HEK293 (cell line): ENCODE data around the gene USF1.

Experiments
- CTCF ChIP-seq: fragments of 450-650 bp; formaldehyde crosslinking; IDR thresholded peaks from 2 replicates; pipeline ENCODE4 v1.5.1; 2016; ENCODE audit warnings: missing biosample characterization, missing genetic modification characterization
- PRDM10 ChIP-seq: fragments of 450-650 bp; formaldehyde crosslinking; IDR thresholded peaks from 2 replicates; pipeline ENCODE4 v1.5.1; 2016; ENCODE audit warnings: missing biosample characterization, missing genetic modification characterization
- SP2 ChIP-seq: fragments of 450-650 bp; formaldehyde crosslinking; IDR thresholded peaks from 2 replicates; pipeline ENCODE4 v1.5.1; 2016; ENCODE audit warnings: missing biosample characterization, missing genetic modification characterization
- ZNF10 ChIP-seq: fragments of 450-650 bp; formaldehyde crosslinking; IDR thresholded peaks from 2 replicates; pipeline ENCODE4 v1.5.1; 2017; ENCODE audit warnings: missing biosample characterization, missing genetic modification characterization
- ZNF114 ChIP-seq: fragments of 450-650 bp; formaldehyde crosslinking; IDR thresholded peaks from 2 replicates; pipeline ENCODE4 v1.5.0; 2017; ENCODE audit warnings: missing biosample characterization, missing genetic modification characterization
- ZNF16 ChIP-seq: fragments of 450-650 bp; formaldehyde crosslinking; IDR thresholded peaks from 2 replicates; pipeline ENCODE4 v1.5.1; 2016; ENCODE audit warnings: low read depth, missing biosample characterization, missing genetic modification characterization
- ZNF362 ChIP-seq: fragments of 450-650 bp; formaldehyde crosslinking; IDR thresholded peaks from 2 replicates; pipeline ENCODE4 v1.5.1; 2016; ENCODE audit warnings: missing biosample characterization, missing genetic modification characterization
- ZNF398 ChIP-seq: fragments of 450-650 bp; formaldehyde crosslinking; IDR thresholded peaks from 2 replicates; pipeline ENCODE4 v1.5.1; 2017; ENCODE audit warnings: missing biosample characterization, missing genetic modification characterization
- ZNF518A ChIP-seq: fragments of 450-650 bp; formaldehyde crosslinking; conservative IDR thresholded peaks from 2 replicates; pipeline ENCODE4 v1.5.1; 2016; ENCODE audit warnings: low read depth, missing biosample characterization, missing genetic modification characterization
- ZNF639 ChIP-seq: fragments of 450-650 bp; formaldehyde crosslinking; IDR thresholded peaks from 2 replicates; pipeline ENCODE4 v1.5.1; 2016; ENCODE audit warnings: missing biosample characterization, missing genetic modification characterization
- ZNF692 ChIP-seq: fragments of 450-650 bp; formaldehyde crosslinking; IDR thresholded peaks from 2 replicates; pipeline ENCODE4 v1.5.1; 2016; ENCODE audit warnings: missing biosample characterization, missing genetic modification characterization

GRCh38 chr1:161092621-161093028, 46.8 kb upstream of the USF1 start:
- TF ChIP-seq PRDM10 (tag by site-specific recombination) (no peak), ZNF10 (tag by site-specific recombination) (no peak), ZNF639 (tag by site-specific recombination) (no peak), ZNF398 (tag by site-specific recombination) (peak; percentile 77), ZNF692 (tag by site-specific recombination) (no peak), ZNF16 (tag by site-specific recombination) (no peak), CTCF (tag by site-specific recombination) (no peak), ZNF114 (tag by site-specific recombination) (no peak), SP2 (tag by site-specific recombination) (no peak), ZNF362 (tag by site-specific recombination) (no peak), ZNF518A (tag by site-specific recombination) (no peak)
